HepG2 (cell line): ENCODE results near the gene CD151. TPM values are rescaled to one million over a fixed set of nuclear protein-coding genes. Genes with fewer than 3 reads are reported as not detected.

Experiments used
- ELF1 ChIP-seq: sonication (generic); formaldehyde crosslinking; IDR thresholded peaks from 2 replicates; pipeline ENCODE4 v1.4.0; 2020; ENCODE audit warnings: missing genetic modification reagents
- HOXA3 ChIP-seq: sonication (generic); formaldehyde crosslinking; IDR thresholded peaks from 2 replicates; pipeline ENCODE4 v1.5.0; 2020; ENCODE audit warnings: missing genetic modification reagents
- KLF11 ChIP-seq: IDR thresholded peaks from 2 replicates; pipeline ENCODE4 v1.6.1; 2016; ENCODE audit warnings: missing compliant biosample characterization
- KLF13 ChIP-seq: sonication (generic); formaldehyde crosslinking; IDR thresholded peaks from 2 replicates; pipeline ENCODE4 v1.4.0; 2020; ENCODE audit warnings: mild to moderate bottlenecking, missing genetic modification reagents
- POLR2AphosphoS5 ChIP-seq: IDR thresholded peaks from 2 replicates; pipeline ENCODE4 v1.6.1; 2012; ENCODE audit warnings: low read depth, low read length
- RARG ChIP-seq: sonication (generic); formaldehyde crosslinking; IDR thresholded peaks from 2 replicates; pipeline ENCODE4 v1.4.0; 2020; ENCODE audit warnings: low read depth, mild to moderate bottlenecking, missing genetic modification reagents
- U2AF2 ChIP-seq: fragments of 200-400 bp; formaldehyde crosslinking; IDR thresholded peaks from 2 replicates; pipeline ENCODE4 v1.6.1; 2017; ENCODE audit warnings: low read depth, mild to moderate bottlenecking, low read length
- ZC3H13 ChIP-seq: sonication (generic); formaldehyde crosslinking; IDR thresholded peaks from 2 replicates; pipeline ENCODE4 v1.8.1; 2023; ENCODE audit warnings: mild to moderate bottlenecking, missing genetic modification reagents, moderate library complexity
- ZNF230 ChIP-seq: sonication (generic); formaldehyde crosslinking; IDR thresholded peaks from 2 replicates; pipeline ENCODE4 v1.4.0; 2020; ENCODE audit warnings: mild to moderate bottlenecking, missing genetic modification reagents
- ZNF557 ChIP-seq: sonication (generic); formaldehyde crosslinking; IDR thresholded peaks from 2 replicates; pipeline ENCODE4 v1.4.0; 2020; ENCODE audit warnings: missing genetic modification reagents
- ZNF816 ChIP-seq: sonication (generic); formaldehyde crosslinking; IDR thresholded peaks from 2 replicates; pipeline ENCODE4 v1.8.0; 2022; ENCODE audit warnings: missing genetic modification reagents, mild to moderate bottlenecking, borderline replicate concordance
- polyA plus RNA-seq, 8 experiments: library from polyadenylated mRNA; depleted of rRNA in 3 of 8; stranded (reverse) in 7 of 8; unstranded in 1 of 8; fragments of >200 nt; fragmentation: Illumina TruSeq in 4 of 8; extraction: Trizol in 4 of 8; gene quantifications; 2 replicates each; pipeline versions ENCODE4 v1.2.1 to v1.2.3, GENCODE V29; 2011 to 2016; ENCODE audit warnings: low read depth in 4 of 8, missing spikeins in 1 of 8, mixed read lengths in 1 of 8; ENCODE audit not compliant: insufficient read depth in 1 of 8
- total RNA-seq, 5 experiments: library from RNA; depleted of rRNA; stranded (reverse); fragments of >200 nt; fragmentation: Illumina TruSeq; extraction: Trizol; gene quantifications; 2 replicates each; pipeline ENCODE4 v1.2.3, GENCODE V29; 2016; ENCODE audit warnings: low read depth in 1 of 5
- TF ChIP-seq, protein P1 (sequence below): sonication (generic); formaldehyde crosslinking; IDR thresholded peaks from 2 replicates; pipeline ENCODE4 v1.4.0; 2020; ENCODE audit warnings: mild to moderate bottlenecking, missing genetic modification reagents
- TF ChIP-seq, protein P2 (sequence below): sonication (generic); formaldehyde crosslinking; IDR thresholded peaks from 2 replicates; pipeline ENCODE4 v1.4.0; 2020; ENCODE audit warnings: mild to moderate bottlenecking, missing genetic modification reagents, borderline replicate concordance
- TF ChIP-seq, protein P3 (sequence below): sonication (generic); formaldehyde crosslinking; IDR thresholded peaks from 2 replicates; pipeline ENCODE4 v1.5.0; 2020; ENCODE audit warnings: mild to moderate bottlenecking, missing genetic modification reagents, borderline replicate concordance
- TF ChIP-seq, protein P4 (sequence below): sonication (generic); formaldehyde crosslinking; IDR thresholded peaks from 2 replicates; pipeline ENCODE4 v1.5.1; 2020; ENCODE audit warnings: missing genetic modification reagents, mild to moderate bottlenecking, borderline replicate concordance

Gene CD151
- total and polyA plus RNA-seq, 2 of the 13 experiments (the other 11 are each of a cell fraction or from before 2014, with no cell fraction given): 125 to 197 TPM

DNA sequence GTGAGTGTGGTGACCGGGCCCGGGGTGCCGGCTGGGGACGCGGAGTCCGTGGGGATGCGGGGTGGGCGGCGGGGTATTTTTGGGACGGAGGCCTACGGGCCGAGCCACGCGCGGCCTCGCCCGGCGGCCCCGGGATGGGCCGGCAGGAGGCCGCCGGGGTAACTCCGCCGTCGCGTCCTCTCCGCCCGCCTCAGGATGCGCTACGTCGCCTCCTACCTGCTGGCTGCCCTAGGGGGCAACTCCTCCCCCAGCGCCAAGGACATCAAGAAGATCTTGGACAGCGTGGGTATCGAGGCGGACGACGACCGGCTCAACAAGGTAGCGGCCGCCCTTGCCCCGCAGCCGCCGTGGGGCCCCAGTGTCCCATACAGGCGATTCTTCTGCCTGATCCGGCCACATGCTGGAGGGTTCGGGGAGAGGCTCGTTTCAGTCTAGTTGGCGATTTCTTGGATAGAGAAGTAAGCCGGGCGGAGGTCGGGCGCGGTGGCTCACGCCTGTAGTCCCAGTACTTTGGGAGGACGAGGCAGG is 22.6 kb upstream of the CD151 start (continued):
- TF ChIP-seq ELF1 (CRISPR knock-in tag) (no peak), KLF11 (CRISPR knock-in tag) (no peak), U2AF2 (no peak), ZNF816 (CRISPR knock-in tag) (0 out of 2 replicates have a peak, but pooled peaks have one; percentile 32), ZNF230 (CRISPR knock-in tag) (no peak), ZNF557 (no peak), RARG (CRISPR knock-in tag) (no peak), HOXA3 (CRISPR knock-in tag) (no peak), POLR2AphosphoS5 (no peak), KLF13 (no peak), ZC3H13 (CRISPR knock-in tag) (no peak)
- TF ChIP-seq, protein P1, sequence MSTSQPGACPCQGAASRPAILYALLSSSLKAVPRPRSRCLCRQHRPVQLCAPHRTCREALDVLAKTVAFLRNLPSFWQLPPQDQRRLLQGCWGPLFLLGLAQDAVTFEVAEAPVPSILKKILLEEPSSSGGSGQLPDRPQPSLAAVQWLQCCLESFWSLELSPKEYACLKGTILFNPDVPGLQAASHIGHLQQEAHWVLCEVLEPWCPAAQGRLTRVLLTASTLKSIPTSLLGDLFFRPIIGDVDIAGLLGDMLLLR (CRISPR knock-in tag): peak; percentile 78
- TF ChIP-seq, protein P2, sequence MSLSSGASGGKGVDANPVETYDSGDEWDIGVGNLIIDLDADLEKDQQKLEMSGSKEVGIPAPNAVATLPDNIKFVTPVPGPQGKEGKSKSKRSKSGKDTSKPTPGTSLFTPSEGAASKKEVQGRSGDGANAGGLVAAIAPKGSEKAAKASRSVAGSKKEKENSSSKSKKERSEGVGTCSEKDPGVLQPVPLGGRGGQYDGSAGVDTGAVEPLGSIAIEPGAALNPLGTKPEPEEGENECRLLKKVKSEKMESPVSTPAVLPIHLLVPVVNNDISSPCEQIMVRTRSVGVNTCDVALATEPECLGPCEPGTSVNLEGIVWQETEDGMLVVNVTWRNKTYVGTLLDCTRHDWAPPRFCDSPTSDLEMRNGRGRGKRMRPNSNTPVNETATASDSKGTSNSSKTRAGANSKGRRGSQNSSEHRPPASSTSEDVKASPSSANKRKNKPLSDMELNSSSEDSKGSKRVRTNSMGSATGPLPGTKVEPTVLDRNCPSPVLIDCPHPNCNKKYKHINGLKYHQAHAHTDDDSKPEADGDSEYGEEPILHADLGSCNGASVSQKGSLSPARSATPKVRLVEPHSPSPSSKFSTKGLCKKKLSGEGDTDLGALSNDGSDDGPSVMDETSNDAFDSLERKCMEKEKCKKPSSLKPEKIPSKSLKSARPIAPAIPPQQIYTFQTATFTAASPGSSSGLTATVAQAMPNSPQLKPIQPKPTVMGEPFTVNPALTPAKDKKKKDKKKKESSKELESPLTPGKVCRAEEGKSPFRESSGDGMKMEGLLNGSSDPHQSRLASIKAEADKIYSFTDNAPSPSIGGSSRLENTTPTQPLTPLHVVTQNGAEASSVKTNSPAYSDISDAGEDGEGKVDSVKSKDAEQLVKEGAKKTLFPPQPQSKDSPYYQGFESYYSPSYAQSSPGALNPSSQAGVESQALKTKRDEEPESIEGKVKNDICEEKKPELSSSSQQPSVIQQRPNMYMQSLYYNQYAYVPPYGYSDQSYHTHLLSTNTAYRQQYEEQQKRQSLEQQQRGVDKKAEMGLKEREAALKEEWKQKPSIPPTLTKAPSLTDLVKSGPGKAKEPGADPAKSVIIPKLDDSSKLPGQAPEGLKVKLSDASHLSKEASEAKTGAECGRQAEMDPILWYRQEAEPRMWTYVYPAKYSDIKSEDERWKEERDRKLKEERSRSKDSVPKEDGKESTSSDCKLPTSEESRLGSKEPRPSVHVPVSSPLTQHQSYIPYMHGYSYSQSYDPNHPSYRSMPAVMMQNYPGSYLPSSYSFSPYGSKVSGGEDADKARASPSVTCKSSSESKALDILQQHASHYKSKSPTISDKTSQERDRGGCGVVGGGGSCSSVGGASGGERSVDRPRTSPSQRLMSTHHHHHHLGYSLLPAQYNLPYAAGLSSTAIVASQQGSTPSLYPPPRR (CRISPR knock-in tag): no peak
- TF ChIP-seq, protein P3, sequence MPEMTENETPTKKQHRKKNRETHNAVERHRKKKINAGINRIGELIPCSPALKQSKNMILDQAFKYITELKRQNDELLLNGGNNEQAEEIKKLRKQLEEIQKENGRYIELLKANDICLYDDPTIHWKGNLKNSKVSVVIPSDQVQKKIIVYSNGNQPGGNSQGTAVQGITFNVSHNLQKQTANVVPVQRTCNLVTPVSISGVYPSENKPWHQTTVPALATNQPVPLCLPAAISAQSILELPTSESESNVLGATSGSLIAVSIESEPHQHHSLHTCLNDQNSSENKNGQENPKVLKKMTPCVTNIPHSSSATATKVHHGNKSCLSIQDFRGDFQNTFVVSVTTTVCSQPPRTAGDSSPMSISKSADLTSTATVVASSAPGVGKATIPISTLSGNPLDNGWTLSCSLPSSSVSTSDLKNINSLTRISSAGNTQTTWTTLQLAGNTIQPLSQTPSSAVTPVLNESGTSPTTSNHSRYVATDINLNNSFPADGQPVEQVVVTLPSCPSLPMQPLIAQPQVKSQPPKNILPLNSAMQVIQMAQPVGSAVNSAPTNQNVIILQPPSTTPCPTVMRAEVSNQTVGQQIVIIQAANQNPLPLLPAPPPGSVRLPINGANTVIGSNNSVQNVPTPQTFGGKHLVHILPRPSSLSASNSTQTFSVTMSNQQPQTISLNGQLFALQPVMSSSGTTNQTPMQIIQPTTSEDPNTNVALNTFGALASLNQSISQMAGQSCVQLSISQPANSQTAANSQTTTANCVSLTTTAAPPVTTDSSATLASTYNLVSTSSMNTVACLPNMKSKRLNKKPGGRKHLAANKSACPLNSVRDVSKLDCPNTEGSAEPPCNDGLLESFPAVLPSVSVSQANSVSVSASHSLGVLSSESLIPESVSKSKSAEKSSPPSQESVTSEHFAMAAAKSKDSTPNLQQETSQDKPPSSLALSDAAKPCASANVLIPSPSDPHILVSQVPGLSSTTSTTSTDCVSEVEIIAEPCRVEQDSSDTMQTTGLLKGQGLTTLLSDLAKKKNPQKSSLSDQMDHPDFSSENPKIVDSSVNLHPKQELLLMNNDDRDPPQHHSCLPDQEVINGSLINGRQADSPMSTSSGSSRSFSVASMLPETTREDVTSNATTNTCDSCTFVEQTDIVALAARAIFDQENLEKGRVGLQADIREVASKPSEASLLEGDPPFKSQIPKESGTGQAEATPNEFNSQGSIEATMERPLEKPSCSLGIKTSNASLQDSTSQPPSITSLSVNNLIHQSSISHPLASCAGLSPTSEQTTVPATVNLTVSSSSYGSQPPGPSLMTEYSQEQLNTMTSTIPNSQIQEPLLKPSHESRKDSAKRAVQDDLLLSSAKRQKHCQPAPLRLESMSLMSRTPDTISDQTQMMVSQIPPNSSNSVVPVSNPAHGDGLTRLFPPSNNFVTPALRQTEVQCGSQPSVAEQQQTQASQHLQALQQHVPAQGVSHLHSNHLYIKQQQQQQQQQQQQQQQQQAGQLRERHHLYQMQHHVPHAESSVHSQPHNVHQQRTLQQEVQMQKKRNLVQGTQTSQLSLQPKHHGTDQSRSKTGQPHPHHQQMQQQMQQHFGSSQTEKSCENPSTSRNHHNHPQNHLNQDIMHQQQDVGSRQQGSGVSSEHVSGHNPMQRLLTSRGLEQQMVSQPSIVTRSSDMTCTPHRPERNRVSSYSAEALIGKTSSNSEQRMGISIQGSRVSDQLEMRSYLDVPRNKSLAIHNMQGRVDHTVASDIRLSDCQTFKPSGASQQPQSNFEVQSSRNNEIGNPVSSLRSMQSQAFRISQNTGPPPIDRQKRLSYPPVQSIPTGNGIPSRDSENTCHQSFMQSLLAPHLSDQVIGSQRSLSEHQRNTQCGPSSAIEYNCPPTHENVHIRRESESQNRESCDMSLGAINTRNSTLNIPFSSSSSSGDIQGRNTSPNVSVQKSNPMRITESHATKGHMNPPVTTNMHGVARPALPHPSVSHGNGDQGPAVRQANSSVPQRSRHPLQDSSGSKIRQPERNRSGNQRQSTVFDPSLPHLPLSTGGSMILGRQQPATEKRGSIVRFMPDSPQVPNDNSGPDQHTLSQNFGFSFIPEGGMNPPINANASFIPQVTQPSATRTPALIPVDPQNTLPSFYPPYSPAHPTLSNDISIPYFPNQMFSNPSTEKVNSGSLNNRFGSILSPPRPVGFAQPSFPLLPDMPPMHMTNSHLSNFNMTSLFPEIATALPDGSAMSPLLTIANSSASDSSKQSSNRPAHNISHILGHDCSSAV (CRISPR knock-in tag): no peak
- TF ChIP-seq, protein P4, sequence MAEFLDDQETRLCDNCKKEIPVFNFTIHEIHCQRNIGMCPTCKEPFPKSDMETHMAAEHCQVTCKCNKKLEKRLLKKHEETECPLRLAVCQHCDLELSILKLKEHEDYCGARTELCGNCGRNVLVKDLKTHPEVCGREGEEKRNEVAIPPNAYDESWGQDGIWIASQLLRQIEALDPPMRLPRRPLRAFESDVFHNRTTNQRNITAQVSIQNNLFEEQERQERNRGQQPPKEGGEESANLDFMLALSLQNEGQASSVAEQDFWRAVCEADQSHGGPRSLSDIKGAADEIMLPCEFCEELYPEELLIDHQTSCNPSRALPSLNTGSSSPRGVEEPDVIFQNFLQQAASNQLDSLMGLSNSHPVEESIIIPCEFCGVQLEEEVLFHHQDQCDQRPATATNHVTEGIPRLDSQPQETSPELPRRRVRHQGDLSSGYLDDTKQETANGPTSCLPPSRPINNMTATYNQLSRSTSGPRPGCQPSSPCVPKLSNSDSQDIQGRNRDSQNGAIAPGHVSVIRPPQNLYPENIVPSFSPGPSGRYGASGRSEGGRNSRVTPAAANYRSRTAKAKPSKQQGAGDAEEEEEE (CRISPR knock-in tag): no peak
